ENCODE results near the gene STAG2.
A peak's percentile ranks its signal among the peaks of the same experiment; 100 is the strongest.
"Not testable (repeated sequence)": the region's sequence is repeated elsewhere in the genome, so short reads cannot be mapped to it uniquely, and the experiment has no call there.

STAG2 gene

DNA sequence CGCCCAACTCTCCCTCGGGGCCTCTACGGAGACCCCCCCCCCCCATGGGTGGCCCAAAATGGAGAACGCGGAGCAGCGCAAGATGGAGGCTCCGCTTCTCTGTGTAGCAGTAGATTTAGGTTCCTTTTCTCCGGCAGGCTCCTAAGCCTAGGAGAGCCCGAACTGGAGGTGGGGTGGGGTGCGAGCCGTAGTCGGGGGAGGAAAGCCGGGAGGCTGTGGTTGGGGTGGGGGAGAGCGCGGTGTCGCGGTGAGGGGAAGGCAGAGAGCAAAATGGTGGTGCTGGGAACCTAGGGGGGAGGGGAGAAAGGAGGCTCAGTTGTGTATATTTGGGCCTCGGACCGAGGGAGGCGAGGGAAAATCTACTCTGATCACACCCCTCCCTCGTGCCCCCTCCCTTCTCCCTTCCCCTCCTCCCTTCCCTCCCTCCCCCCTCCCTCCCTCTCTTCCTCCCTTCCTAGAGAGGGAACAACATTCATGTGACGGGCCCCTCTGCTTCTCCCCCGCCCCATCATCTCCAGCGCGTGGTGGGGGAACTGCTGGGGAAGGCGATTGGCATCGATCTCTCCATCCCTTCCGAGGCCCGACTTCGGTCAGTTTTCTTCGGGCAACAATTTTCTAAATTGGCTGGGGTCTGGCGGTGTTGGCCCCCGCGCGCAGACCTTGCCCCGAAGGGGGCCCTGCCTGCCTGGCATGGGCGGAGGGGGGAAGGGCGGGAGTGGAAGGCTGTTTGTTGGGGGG is at the start of gene STAG2:
STAG2 (plus strand) TSS at position 439 of the 738 bp plus-strand sequence. CDS start 60,922 bp downstream, outside the sequence.
- DNase-seq: peak; percentile 41 to 63

DNA sequence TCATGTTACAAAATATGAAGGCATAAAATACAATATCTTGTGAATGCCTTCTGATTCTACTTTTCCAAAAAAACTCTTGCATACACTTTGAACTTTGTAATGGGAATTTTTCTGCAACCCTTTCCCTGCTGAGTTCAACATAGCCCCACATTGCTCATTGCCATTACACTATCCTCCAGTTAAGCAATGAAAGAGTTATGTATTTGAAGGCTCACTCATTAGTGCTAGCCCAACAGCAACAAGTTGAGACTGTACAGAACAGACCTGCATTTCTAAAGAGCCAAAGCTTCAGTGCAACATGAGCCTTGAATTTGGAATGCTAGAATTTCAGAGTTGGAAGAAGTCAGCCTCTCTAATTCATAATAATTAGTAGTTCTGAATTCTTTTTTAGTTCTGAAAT is 44.4 kb upstream of the STAG2 start:
- DNase-seq: no peak

DNA sequence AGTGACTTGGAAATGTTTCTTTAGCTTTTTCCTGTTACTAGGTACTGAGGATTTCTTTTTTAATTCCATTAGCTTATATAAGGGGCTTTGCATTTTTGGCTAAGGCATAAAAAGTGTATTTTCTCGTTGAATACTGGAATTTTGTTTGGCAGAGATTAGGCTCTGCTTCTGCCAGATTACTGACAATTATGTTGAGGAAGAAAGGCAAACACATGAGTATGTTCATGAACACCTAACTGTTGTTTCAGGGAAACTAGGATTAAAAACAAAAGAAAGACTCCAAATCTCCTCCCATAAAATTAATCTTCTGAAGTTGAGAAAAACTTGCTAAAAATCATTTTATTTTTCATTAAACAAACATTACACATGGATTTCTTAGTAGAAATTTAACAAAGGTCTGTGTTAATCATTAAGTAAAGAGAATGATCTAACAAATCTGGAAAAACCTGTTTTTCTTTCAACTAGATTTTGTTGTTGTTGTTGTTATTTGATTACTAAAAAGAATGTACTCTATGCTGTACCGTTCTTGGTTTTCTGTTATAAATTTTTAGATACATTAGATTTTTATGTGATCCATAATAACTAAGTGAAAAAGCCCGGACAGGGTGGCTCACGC is 43.3 kb upstream of the STAG2 start:
- DNase-seq: no peak

DNA sequence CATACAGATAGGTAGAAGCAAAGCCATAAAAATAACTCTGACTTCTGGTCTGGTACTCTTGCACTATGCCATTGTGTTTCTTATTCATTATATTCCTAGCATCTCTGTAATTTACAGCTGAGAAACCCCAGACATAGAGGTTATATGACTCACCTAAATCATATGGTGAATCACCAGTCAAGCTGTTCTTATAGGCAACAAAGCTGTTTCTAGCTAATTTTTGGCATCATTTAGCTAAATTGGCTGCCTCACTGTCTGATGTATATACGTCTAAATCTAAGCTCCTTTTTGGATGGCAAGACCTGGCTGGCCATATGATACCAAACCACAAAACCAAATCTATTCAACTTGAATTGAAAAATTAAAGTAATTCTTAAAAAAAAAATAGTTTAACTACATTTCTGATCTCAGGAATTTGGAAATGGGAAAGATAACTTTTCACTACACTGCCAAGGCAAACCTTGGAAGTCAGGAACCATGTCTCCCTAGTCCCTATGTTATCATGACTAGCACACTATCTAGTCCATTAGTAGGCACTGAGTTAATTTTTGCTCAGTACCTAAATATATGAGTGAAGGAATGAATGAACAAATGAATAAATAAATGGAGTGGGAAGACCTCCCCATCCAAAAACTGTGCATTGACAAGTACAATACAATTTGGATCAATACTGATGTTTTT is 41.3 kb upstream of the STAG2 start:
- no peak for DNase-seq

- DNase-seq: no peak
These were observed 38.3 kb upstream of the STAG2 start for GRCh38 chrX:123923211-123923610.

GRCh38 chrX:123924186-123924585 is 37.3 kb upstream of the STAG2 start:
- no peak for DNase-seq

DNA sequence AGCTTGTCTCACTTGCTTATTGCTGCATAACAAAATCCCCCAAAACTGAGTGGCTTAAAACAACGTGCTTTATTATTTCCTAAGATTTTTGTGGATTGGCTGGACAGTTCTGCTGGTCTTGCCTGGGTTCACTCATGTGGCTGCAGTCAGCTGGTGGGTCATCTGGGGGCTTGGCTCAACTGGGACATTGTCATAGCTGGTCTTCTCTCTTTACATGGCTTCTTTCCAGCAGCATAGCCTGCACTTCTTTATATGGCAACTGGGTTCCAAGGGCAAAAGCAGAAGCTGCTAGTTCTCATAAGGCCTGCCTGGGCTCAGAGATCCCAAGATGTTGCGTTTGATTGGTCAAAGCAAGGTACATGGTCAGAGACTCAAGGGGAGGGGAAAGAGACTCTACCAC is 33.7 kb upstream of the STAG2 start:
- no peak for DNase-seq

- not testable (repeated sequence) for DNase-seq
These were observed 29.5 kb upstream of the STAG2 start for GRCh38 chrX:123932055-123932454.

GRCh38 chrX:123943074-123943473 is 18.4 kb upstream of the STAG2 start:
- no peak for DNase-seq

DNA sequence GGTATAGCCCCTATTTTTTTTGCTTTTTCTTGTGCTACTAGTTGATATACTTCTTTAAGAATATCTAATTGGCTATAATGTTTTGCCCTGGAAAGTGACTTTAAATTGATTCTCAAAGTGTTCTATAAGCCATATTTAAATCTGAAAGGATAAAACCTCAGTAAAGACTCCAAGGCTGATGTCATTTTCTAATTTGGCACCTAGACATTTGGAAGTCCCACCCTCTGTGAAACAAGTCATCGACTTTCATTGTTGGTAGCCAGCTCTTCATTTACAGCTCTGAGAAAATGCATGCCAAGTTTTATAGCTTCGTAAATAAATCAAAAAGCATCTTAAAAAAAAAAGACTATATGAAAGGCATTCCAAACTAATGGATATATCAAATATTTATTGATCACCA is 18.0 kb upstream of the STAG2 start:
- no peak for DNase-seq

GRCh38 chrX:123949846-123950245 is 11.7 kb upstream of the STAG2 start:
- no peak for DNase-seq

GRCh38 chrX:123959281-123960063 is 2.0 kb upstream of the STAG2 start:
- DNase-seq: no peak

GRCh38 chrX:123960956-123961267 is 594 bp upstream of the STAG2 start:
- no peak for DNase-seq

DNA sequence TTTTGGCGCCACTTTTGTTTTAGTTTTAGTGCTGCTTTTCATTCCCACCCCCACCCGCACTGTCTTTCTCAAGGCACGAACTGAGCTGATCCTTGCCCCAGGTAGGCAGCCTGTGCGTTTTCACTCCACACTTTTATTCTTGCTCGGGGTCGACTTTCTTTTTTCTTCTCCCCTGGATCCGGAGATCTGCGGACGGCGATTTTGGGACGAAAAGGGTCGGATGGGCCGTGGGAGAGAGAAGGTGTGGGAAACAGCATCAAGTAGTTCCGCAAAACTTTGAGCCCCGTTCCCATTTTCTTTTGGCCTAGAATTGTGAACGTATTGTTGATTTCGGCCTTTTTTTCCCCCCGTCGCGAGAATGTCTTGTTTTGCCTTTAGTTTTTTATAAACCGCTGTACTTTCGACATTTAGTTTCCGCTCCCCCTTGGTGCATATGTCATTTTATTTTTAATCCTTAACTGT is 531 bp downstream of the STAG2 start:
- peak in 1 of 2 experiments; percentile 6 for DNase-seq

DNA sequence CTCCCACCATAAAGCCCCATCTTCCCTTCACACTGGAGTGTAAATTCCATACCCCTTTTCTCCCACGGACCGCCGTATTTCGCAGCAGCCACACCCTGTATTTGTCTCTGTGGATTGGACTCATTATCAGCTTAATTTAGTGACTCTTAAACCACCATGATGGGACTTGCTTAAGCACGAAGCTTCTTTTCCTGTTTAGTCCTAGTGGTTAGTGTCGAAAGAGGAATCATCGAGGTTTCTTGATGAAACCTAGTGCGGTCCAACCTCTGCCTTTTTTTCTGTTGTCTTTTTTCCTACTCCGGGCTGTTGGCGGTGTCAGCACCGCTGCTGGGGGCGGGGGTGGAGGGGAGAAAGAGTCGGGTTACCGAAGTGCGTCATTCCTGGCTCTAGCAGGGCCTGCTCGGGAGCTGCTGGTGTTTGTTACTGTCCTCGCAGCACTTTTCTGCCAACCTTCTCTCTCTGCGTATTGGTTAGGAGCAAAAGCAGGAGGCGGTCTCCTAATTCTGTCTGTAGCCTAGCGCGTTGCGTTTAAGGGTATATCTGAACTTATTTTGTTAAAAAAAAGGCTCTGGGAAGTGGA is 1.4 kb downstream of the STAG2 start:
- peak; percentile 75 to 77 for DNase-seq

GRCh38 chrX:123964156-123964834 is 2.8 kb downstream of the STAG2 start:
- peak in 1 of 2 experiments; percentile 14 for DNase-seq

- DNase-seq: no peak
These were observed 4.2 kb downstream of the STAG2 start for GRCh38 chrX:123965712-123966111.

GRCh38 chrX:123967497-123967896 is 6.0 kb downstream of the STAG2 start:
- no peak for DNase-seq

GRCh38 chrX:123968383-123969050 is 7.0 kb downstream of the STAG2 start:
- no peak for DNase-seq

DNA sequence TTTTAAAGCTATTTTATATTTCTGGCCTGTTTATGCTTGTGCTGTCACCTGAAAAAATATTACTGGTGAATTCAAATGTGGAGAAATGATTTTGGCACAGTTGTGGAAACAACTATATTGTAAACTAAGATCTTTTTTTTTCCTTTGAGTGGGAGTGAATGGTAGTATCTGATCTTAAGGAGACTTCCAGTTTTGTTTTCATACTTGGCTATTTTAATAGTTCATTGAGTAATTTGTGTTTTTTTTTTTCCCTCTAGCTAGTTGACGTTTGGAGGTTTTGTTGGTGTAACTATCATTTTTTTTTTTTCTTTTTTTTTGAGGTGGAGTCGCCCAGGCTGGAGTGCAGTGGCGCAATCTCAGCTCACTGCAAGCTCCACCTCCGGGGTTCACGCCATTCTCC is 10.5 kb downstream of the STAG2 start:
- DNase-seq: no peak

GRCh38 chrX:123973921-123974320 is 12.4 kb downstream of the STAG2 start:
- DNase-seq: no peak

DNA sequence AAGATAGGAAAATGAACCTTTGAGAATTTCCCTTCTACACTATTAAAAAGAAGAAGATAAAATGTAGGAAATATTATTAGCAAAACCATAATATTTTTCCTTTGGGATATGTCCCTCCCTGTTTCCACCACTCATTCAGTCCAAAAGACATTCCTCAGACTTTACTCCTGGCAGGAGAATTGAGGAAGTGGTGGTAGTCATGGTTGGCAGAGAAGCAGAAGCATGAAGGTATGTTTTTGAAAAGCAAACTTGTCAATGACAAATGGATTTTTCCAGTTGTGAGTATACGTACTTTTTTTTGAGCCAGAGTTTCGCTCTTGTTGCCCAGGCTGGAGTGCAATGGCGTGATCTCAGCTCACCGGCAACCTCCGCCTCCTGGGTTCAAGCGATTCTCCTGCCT is 13.7 kb downstream of the STAG2 start:
- DNase-seq: no peak
